ENCODE results near the gene ALDH3B1. TPM values are rescaled to one million over a fixed set of nuclear protein-coding genes. Genes with fewer than 3 reads are reported as not detected.
A peak's percentile ranks its signal among the peaks of the same experiment; 100 is the strongest.

ALDH3B1 gene
- total and polyA plus RNA-seq, 2 of the 4 experiments (the other 2 are of a cell fraction) = 11.8 to 22.8 TPM

GRCh38 chr11:68019486-68019885 is 9.4 kb downstream of the ALDH3B1 start:
- Histone ChIP-seq H3K4me3 (ENCODE audit: insufficient read depth, low read depth, low read length) (no peak overlapping the region), H3K9me1 (ENCODE audit: insufficient read depth, low read length) (peaks cover 4% of the 10 kb centered on the region; the same call in 1 of the 2 replicates), H2BK5ac (ENCODE audit: low read depth, low read length, poor library complexity, severe bottlenecking) (no peak overlapping the region), H2AK9ac (replicated peaks; ENCODE audit: low read depth, low read length, poor library complexity) (peak overlapping the region; percentile 15), H2BK20ac (ENCODE audit: low read depth, low read length) (no peak overlapping the region), H3K4ac (ENCODE audit: low read depth, low read length) (no peak overlapping the region), H2AFZ (replicated peaks; ENCODE audit: low read length, poor library complexity) (no peak overlapping the region), H3K4me1 (ENCODE audit: control insufficient read depth, insufficient read depth, low read length) (peaks cover 11% of the 10 kb centered on the region), H2BK15ac (ENCODE audit: low read depth, low read length) (no peak overlapping the region), H3K4me2 (ENCODE audit: low read depth, low read length) (no peak overlapping the region), H3K27ac (ENCODE audit: insufficient read depth, low read length) (no peak overlapping the region), H4K5ac (ENCODE audit: low read depth, low read length) (no peak overlapping the region), H2AK5ac (ENCODE audit: low read depth, low read length) (peak overlapping the region; percentile 3; the same call in 1 of the 2 replicates), H3K36me3 (ENCODE audit: control insufficient read depth, insufficient read depth, low read length) (peaks cover 15% of the 10 kb centered on the region; the same call in 1 of the 2 replicates), H3K56ac (ENCODE audit: extremely low read depth, insufficient read depth, low read length) (no peak overlapping the region), H3K9ac (ENCODE audit: low read depth, low read length) (no peak overlapping the region), H3K14ac (replicated peaks; ENCODE audit: low read depth, low read length) (no peak overlapping the region), H2BK120ac (ENCODE audit: low read depth, low read length) (no peak overlapping the region), H4K8ac (ENCODE audit: low read depth in 2 of 2, low read length in 2 of 2) (no peak overlapping the region), H3K9me3 (ENCODE audit: control insufficient read depth, insufficient read depth, low read length) (no peaks in the 10 kb centered on the region), H3K79me1 (ENCODE audit: low read depth in 1 of 2, low read length in 2 of 2) (peaks cover 5% of the 10 kb centered on the region in 2 experiments; a peak in 3 of 4 replicates), H3K18ac (ENCODE audit: low read depth, low read length) (no peak overlapping the region), H4K91ac (ENCODE audit: insufficient read depth, low read depth, low read length) (no peak overlapping the region), H4K20me1 (ENCODE audit: insufficient read depth, low read length) (no peaks in the 10 kb centered on the region), H3K23ac (ENCODE audit: low read depth, low read length) (no peak overlapping the region), H3K27me3 (ENCODE audit: control insufficient read depth, insufficient read depth, low read length) (no peaks in the 10 kb centered on the region)
- TF ChIP-seq MAFK (IDR thresholded peaks at IDR 0.05; ENCODE audit: low read depth, low read length) = no peak
- TF ChIP-seq SMC3 (IDR thresholded peaks at IDR 0.05; ENCODE audit: low read depth, low read length) = no peak
- TF ChIP-seq BHLHE40 (IDR thresholded peaks at IDR 0.05; ENCODE audit: low read depth, low read length) = no peak
- no peak for TF ChIP-seq RCOR1 (IDR thresholded peaks at IDR 0.05; ENCODE audit: insufficient replicate concordance, low read length)
- no peak for TF ChIP-seq RFX5 (IDR thresholded peaks at IDR 0.05; ENCODE audit: low read depth, low read length)
- no peak for TF ChIP-seq NFE2L2 (IDR thresholded peaks at IDR 0.05; ENCODE audit: low read depth, low read length)
- TF ChIP-seq RAD21 (IDR thresholded peaks at IDR 0.05; ENCODE audit: low read length) = no peak
- TF ChIP-seq, protein P1, sequence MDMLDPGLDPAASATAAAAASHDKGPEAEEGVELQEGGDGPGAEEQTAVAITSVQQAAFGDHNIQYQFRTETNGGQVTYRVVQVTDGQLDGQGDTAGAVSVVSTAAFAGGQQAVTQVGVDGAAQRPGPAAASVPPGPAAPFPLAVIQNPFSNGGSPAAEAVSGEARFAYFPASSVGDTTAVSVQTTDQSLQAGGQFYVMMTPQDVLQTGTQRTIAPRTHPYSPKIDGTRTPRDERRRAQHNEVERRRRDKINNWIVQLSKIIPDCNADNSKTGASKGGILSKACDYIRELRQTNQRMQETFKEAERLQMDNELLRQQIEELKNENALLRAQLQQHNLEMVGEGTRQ (IDR thresholded peaks at IDR 0.05; ENCODE audit: low read depth, low read length) = no peak
- no peak for TF ChIP-seq MAZ (IDR thresholded peaks at IDR 0.05; ENCODE audit: borderline replicate concordance, low read depth, low read length)
- no peak for TF ChIP-seq MXI1 (IDR thresholded peaks at IDR 0.05; ENCODE audit: borderline replicate concordance, low read depth, low read length)
- no peak for TF ChIP-seq FOS (IDR thresholded peaks at IDR 0.05; ENCODE audit: low read depth, low read length)
- TF ChIP-seq POLR2A (IDR thresholded peaks at IDR 0.05; ENCODE audit: low read depth, low read length) = no peak
- TF ChIP-seq CTCF (conservative IDR thresholded peaks at IDR 0.05; ENCODE audit: low read depth, low read length) = no peak
- BruUV-seq (replicated peaks) = no TSS peak
- dilution Hi-C loops (cut with HindIII; ENCODE audit: low sequenced_read_pairs, unreplicated experiment) (no loop called here), in situ Hi-C loops (cut with MboI; ENCODE audit: low sequenced_read_pairs) (no loop called here), intact Hi-C loops (cut with micrococcal nuclease) (no loop called here)
- no peak for ATAC-seq (ENCODE audit: low read depth)
- 90% methylated on average over 2 of the region's 12 CpGs; no CpG with 5 or more reads in 1 of the 2 experiments for WGBS, 2 experiments (ENCODE audit: extremely low coverage in 2 of 2, insufficient read length in 1 of 2)
- ChIA-PET CTCF (no interaction called here), POLR2A (ENCODE audit: unreplicated experiment) (no interaction called here)
- no peak for DNase-seq

Measured in IMR-90 (cell line).